HEK293 (cell line): ENCODE data around the gene NR3C2.
A peak's percentile ranks its signal among the peaks of the same experiment; 100 is the strongest.

Experiments used
- CTCF ChIA-PET: fragments of 350-600 bp; formaldehyde crosslinking; extraction: SDS; loops from one replicate; lab custom pipeline; 2021; ENCODE audit warnings: antibody characterized with exemption; lab: Yijun Ruan, JAX
- POLR2A ChIA-PET: fragments of 300-600 bp; formaldehyde crosslinking; extraction: SDS; loops from one replicate; lab custom pipeline; 2020; ENCODE audit warnings: antibody characterized with exemption, inconsistent platforms; lab: Yijun Ruan, JAX
- H3K27ac ChIP-seq: fragments of 200-500 bp; sonication (Bioruptor generic); 2 replicates; pipeline ENCODE4 v1.5.1; 2014; ENCODE audit warnings: low read depth, low read length, control low read depth, inconsistent platforms; ENCODE audit errors: extremely low read depth
- H3K36me3 ChIP-seq, 2 experiments: fragments of 200-500 bp in 1 of 2; sonication (Bioruptor generic) in 1 of 2; 1 replicate in 1 of 2; 2 replicates in 1 of 2; pipeline ENCODE4 v1.5.1; 2014 to 2017; ENCODE audit warnings: inconsistent platforms in 2 of 2, low read length in 2 of 2; ENCODE audit not compliant: control insufficient read depth in 2 of 2, insufficient read depth in 1 of 2
- H3K4me1 ChIP-seq: fragments of 200-500 bp; sonication (Bioruptor generic); 2 replicates; pipeline ENCODE4 v1.5.1; 2014; ENCODE audit warnings: mild to moderate bottlenecking, low read length, inconsistent platforms; ENCODE audit not compliant: control insufficient read depth, insufficient read depth
- H3K4me3 ChIP-seq: 2 replicates; pipeline ENCODE4 v1.5.1; 2011; ENCODE audit warnings: low read depth, mild to moderate bottlenecking, control low read depth, low read length, moderate library complexity
- H3K9me3 ChIP-seq: fragments of 200-500 bp; sonication (Bioruptor generic); 2 replicates; pipeline ENCODE4 v1.5.1; 2014; ENCODE audit warnings: low read depth, low read length, inconsistent platforms; ENCODE audit not compliant: control insufficient read depth, insufficient read depth
- AEBP2 ChIP-seq: fragments of 450-650 bp; formaldehyde crosslinking; IDR thresholded peaks from 2 replicates; pipeline ENCODE4 v1.5.1; 2016; ENCODE audit warnings: missing biosample characterization, missing genetic modification characterization, borderline replicate concordance
- FEZF1 ChIP-seq: fragments of 450-650 bp; formaldehyde crosslinking; IDR thresholded peaks from 2 replicates; pipeline ENCODE4 v1.5.1; 2016; ENCODE audit warnings: missing biosample characterization, missing genetic modification characterization
- KLF9 ChIP-seq: fragments of 450-650 bp; formaldehyde crosslinking; IDR thresholded peaks from 2 replicates; pipeline ENCODE4 v1.5.1; 2016; ENCODE audit warnings: missing biosample characterization, missing genetic modification characterization, low read depth
- OSR2 ChIP-seq: fragments of 450-650 bp; formaldehyde crosslinking; IDR thresholded peaks from 2 replicates; pipeline ENCODE4 v1.5.1; 2016; ENCODE audit warnings: missing biosample characterization, missing genetic modification characterization
- PRDM1 ChIP-seq: fragments of 450-650 bp; formaldehyde crosslinking; IDR thresholded peaks from 2 replicates; pipeline ENCODE4; 2016; ENCODE audit warnings: missing biosample characterization, missing genetic modification characterization
- REPIN1 ChIP-seq: fragments of 450-650 bp; formaldehyde crosslinking; IDR thresholded peaks from 2 replicates; pipeline ENCODE4 v1.5.1; 2017; ENCODE audit warnings: missing biosample characterization, missing genetic modification characterization, low read depth
- ZBTB7A ChIP-seq: fragments of 450-650 bp; formaldehyde crosslinking; IDR thresholded peaks from 2 replicates; pipeline ENCODE4 v1.5.1; 2016; ENCODE audit warnings: low read depth, missing biosample characterization, missing genetic modification characterization
- ZEB2 ChIP-seq: fragments of 450-650 bp; formaldehyde crosslinking; IDR thresholded peaks from 2 replicates; pipeline ENCODE4 v1.5.1; 2016; ENCODE audit warnings: missing biosample characterization, missing genetic modification characterization
- ZFP3 ChIP-seq: fragments of 450-650 bp; formaldehyde crosslinking; IDR thresholded peaks from 2 replicates; pipeline ENCODE4 v1.5.1; 2016; ENCODE audit warnings: low read depth, missing biosample characterization, missing genetic modification characterization
- ZNF155 ChIP-seq: fragments of 450-650 bp; formaldehyde crosslinking; IDR thresholded peaks from 2 replicates; pipeline ENCODE4 v1.5.1; 2016; ENCODE audit warnings: missing biosample characterization, missing genetic modification characterization
- ZNF169 ChIP-seq: fragments of 450-650 bp; formaldehyde crosslinking; IDR thresholded peaks from 2 replicates; pipeline ENCODE4 v1.5.1; 2016; ENCODE audit warnings: missing biosample characterization, missing genetic modification characterization
- ZNF24 ChIP-seq: fragments of 450-650 bp; formaldehyde crosslinking; IDR thresholded peaks from 2 replicates; pipeline ENCODE4 v1.5.1; 2016; ENCODE audit warnings: missing biosample characterization, missing genetic modification characterization
- ZNF354C ChIP-seq: fragments of 450-650 bp; formaldehyde crosslinking; IDR thresholded peaks from 2 replicates; pipeline ENCODE4 v1.5.1; 2016; ENCODE audit warnings: missing biosample characterization, missing genetic modification characterization, low read depth, borderline replicate concordance
- ZNF391 ChIP-seq: fragments of 450-650 bp; formaldehyde crosslinking; IDR thresholded peaks from 2 replicates; pipeline ENCODE4 v1.5.1; 2016; ENCODE audit warnings: low read depth, missing biosample characterization, missing genetic modification characterization, borderline replicate concordance
- ZNF521 ChIP-seq: fragments of 450-650 bp; formaldehyde crosslinking; IDR thresholded peaks from 2 replicates; pipeline ENCODE4 v1.5.1; 2017; ENCODE audit warnings: missing biosample characterization, mild to moderate bottlenecking, missing genetic modification characterization
- ZNF629 ChIP-seq: fragments of 450-650 bp; formaldehyde crosslinking; IDR thresholded peaks from 2 replicates; pipeline ENCODE4 v1.5.1; 2017; ENCODE audit warnings: missing biosample characterization, missing genetic modification characterization
- ZNF701 ChIP-seq: fragments of 450-650 bp; formaldehyde crosslinking; IDR thresholded peaks from 2 replicates; pipeline ENCODE4 v1.5.1; 2016; ENCODE audit warnings: missing biosample characterization, missing genetic modification characterization
- ZNF777 ChIP-seq: fragments of 450-650 bp; formaldehyde crosslinking; IDR thresholded peaks from 2 replicates; pipeline ENCODE4 v1.5.1; 2017; ENCODE audit warnings: missing biosample characterization, missing genetic modification characterization, borderline replicate concordance
- TF ChIP-seq, protein P1 (sequence below): fragments of 450-650 bp; formaldehyde crosslinking; IDR thresholded peaks from 2 replicates; pipeline ENCODE4 v1.5.1; 2016; ENCODE audit warnings: missing biosample characterization, missing genetic modification characterization, low read depth
- TF ChIP-seq, protein P2 (sequence below): fragments of 450-650 bp; formaldehyde crosslinking; IDR thresholded peaks from 2 replicates; pipeline ENCODE4 v1.5.0; 2017; ENCODE audit warnings: missing biosample characterization, missing genetic modification characterization, borderline replicate concordance

The NR3C2 gene

DNA sequence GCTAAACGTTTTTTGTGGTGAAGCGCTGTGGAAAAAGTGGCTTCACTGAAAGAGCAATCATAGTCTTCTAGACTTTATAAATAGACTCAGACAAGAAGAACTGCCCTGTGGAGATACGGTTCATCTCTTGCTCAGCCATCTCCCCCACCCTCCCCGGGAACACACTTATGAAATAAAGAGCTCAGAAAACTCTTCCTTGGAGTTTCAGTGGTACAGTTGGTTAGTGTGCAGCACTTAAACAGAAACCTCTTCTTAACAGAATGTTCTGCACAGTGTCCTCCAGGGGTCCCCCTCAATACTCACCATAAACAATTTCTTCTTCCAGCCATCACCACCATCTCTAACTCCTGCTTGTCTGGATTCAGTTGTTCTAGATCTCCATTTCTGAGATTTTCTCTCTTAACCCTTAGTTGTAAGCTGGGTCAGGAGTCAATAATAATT, 397.3 kb downstream of the NR3C2 start:
- POLR2A ChIA-PET: interaction anchor here (0.5 to 0.6 kb wide), 2 partner anchors 10 to 307 kb away, joined by 3 read pairs; no protein-coding TSS in a partner anchor
- H3K4me1 ChIP-seq: peaks cover 4% of the 10 kb centered on the region
- no peak for TF ChIP-seq KLF9
- TF ChIP-seq FEZF1 (tag by site-specific recombination): 0 out of 2 replicates have a peak, but pooled peaks have one; percentile 8
- H3K27ac ChIP-seq: no peak overlapping the region
- no peaks in the 10 kb centered on the region for H3K36me3 ChIP-seq
- no peak overlapping the region for H3K4me3 ChIP-seq
- CTCF ChIA-PET: interaction anchor here (0.8 kb wide), 1 partner anchor 9 kb away, joined by 3 read pairs; no protein-coding TSS in a partner anchor
- H3K9me3 ChIP-seq: no peaks in the 10 kb centered on the region

DNA sequence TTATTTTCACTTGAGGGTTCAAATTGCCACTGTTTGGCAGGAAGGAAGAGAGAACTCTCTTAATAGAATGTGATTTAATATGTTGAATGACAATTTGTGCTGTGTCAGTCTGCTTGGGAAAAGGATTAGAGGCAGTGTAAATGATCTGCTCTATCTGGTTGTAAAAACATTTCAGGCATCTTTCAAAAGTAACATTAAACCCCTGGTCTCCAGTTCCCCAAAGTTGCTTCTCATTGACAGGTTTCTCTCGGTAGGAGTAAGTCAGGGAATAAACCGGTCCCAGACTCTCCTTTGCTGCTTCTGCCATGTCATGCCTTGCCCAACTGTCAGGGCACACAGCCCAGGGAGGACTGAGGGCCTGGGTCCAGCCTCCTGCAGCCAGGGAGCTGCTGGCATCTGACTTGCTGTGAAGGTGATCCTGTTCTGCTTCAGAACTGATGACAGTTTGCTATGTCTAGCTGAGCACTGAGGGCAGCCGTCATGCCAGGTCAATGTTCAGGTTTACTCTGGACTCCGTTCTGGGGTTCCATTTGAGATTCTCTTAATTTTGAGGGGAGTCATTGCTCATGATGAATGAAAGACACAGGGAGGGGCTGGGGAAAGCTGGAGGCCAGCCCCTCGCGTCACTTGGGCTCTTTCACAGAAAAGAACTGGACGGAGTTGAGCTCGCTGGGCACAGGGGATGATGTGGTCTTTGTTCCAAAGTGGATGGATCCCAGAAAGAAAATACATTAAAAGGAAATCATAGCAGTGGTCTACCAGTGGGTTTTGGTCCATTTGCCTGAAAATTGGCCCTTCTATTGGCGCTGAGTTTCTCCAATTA, 397.9 kb downstream of the NR3C2 start:
- ChIA-PET CTCF (interaction anchor here (0.8 kb wide), 1 partner anchor 9 kb away, joined by 3 read pairs; no protein-coding TSS in a partner anchor), POLR2A (interaction anchor here (0.6 kb wide), 1 partner anchor 306 kb away, joined by 3 read pairs; no protein-coding TSS in a partner anchor)
- H3K4me3 ChIP-seq: no peak overlapping the region
- H3K9me3 ChIP-seq: no peaks in the 10 kb centered on the region
- no peak overlapping the region for H3K27ac ChIP-seq
- H3K4me1 ChIP-seq: peaks cover 4% of the 10 kb centered on the region
- TF ChIP-seq OSR2 (peak; percentile 40; the same call in 1 of the 2 replicates), ZNF701 (tag by site-specific recombination) (no peak)
- H3K36me3 ChIP-seq: no peaks in the 10 kb centered on the region

- Histone ChIP-seq H3K36me3 (no peaks in the 10 kb centered on the region), H3K9me3 (no peaks in the 10 kb centered on the region), H3K4me3 (no peak overlapping the region), H3K27ac (no peak overlapping the region), H3K4me1 (peaks cover 4% of the 10 kb centered on the region)
- CTCF ChIA-PET: interaction anchor here (1.1 kb wide), 1 partner anchor 19 kb away, joined by 3 read pairs; no protein-coding TSS in a partner anchor
- POLR2A ChIA-PET: no interaction called here
- TF ChIP-seq, protein P1, sequence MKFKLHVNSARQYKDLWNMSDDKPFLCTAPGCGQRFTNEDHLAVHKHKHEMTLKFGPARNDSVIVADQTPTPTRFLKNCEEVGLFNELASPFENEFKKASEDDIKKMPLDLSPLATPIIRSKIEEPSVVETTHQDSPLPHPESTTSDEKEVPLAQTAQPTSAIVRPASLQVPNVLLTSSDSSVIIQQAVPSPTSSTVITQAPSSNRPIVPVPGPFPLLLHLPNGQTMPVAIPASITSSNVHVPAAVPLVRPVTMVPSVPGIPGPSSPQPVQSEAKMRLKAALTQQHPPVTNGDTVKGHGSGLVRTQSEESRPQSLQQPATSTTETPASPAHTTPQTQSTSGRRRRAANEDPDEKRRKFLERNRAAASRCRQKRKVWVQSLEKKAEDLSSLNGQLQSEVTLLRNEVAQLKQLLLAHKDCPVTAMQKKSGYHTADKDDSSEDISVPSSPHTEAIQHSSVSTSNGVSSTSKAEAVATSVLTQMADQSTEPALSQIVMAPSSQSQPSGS: no peak
- TF ChIP-seq ZNF155 (no peak), ZNF354C (tag by site-specific recombination) (no peak), ZBTB7A (tag by site-specific recombination) (no peak), ZEB2 (tag by site-specific recombination) (no peak), PRDM1 (tag by site-specific recombination) (no peak), ZNF391 (tag by site-specific recombination) (no peak), REPIN1 (no peak), ZNF24 (tag by site-specific recombination) (no peak), AEBP2 (tag by site-specific recombination) (no peak), ZNF629 (tag by site-specific recombination) (no peak), OSR2 (no peak), ZNF521 (tag by site-specific recombination) (no peak), ZNF777 (tag by site-specific recombination) (no peak), ZFP3 (tag by site-specific recombination) (no peak), ZNF169 (tag by site-specific recombination) (no peak), KLF9 (no peak)
- TF ChIP-seq, protein P2, sequence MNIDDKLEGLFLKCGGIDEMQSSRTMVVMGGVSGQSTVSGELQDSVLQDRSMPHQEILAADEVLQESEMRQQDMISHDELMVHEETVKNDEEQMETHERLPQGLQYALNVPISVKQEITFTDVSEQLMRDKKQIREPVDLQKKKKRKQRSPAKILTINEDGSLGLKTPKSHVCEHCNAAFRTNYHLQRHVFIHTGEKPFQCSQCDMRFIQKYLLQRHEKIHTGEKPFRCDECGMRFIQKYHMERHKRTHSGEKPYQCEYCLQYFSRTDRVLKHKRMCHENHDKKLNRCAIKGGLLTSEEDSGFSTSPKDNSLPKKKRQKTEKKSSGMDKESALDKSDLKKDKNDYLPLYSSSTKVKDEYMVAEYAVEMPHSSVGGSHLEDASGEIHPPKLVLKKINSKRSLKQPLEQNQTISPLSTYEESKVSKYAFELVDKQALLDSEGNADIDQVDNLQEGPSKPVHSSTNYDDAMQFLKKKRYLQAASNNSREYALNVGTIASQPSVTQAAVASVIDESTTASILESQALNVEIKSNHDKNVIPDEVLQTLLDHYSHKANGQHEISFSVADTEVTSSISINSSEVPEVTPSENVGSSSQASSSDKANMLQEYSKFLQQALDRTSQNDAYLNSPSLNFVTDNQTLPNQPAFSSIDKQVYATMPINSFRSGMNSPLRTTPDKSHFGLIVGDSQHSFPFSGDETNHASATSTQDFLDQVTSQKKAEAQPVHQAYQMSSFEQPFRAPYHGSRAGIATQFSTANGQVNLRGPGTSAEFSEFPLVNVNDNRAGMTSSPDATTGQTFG: no peak
These were observed 400.4 kb downstream of the NR3C2 start for GRCh38 chr4:148041606-148042329.
